Fibroblast of skin of left biceps (primary cell): Measurements from ENCODE around the gene HDAC5.

Experiments used
- DNase-seq, 2 experiments: peaks; one replicate each; pipeline ENCODE4 v3.0.0-alpha.2; 2013; ENCODE audit warnings: low read depth in 2 of 2

The HDAC5 gene

DNA sequence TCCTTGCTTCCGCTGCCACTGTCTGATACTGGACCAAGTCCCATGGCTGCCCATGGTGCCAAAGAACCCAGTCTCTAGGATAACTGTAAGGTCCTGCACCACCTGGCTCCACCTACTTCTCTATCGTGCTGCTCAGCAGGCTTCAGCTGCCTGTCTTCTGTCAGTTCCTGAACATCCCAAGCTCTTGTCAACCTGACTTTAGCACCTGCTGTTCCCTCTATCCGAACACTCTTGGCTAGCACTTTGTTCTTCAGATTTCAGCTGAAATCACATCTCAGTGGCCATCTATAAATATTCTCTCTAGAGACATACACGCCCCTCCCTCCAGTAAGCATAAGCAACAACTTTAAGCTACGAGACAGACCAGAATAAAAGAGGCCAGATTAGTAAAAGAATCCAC is 93.7 kb downstream of the HDAC5 start:
- no peak for DNase-seq
